ENCODE measurements around the gene OSBP.

GRCh38 chr11:59658036-59658435, 42.5 kb upstream of the OSBP start:
- TF ChIP-seq CTCF (IDR thresholded peaks at IDR 0.05; ENCODE audit: extremely low read depth in 1 of 2, insufficient read depth in 1 of 2, low read depth in 1 of 2, low read length in 2 of 2) (no peak), EZH2 (IDR thresholded peaks at IDR 0.05; ENCODE audit: borderline replicate concordance, low read depth, low read length, severe bottlenecking) (no peak), POLR2AphosphoS5 (IDR thresholded peaks at IDR 0.05; ENCODE audit: insufficient read depth, low read depth, low read length) (no peak), POLR2A (IDR thresholded peaks at IDR 0.05; ENCODE audit: low read depth, low read length) (no peak), MAX (IDR thresholded peaks at IDR 0.05; ENCODE audit: insufficient read depth, insufficient read length) (no peak), JUN (IDR thresholded peaks at IDR 0.05; ENCODE audit: borderline replicate concordance, insufficient read depth, insufficient read length, low read depth) (no peak), MYC (IDR thresholded peaks at IDR 0.05; ENCODE audit: low read depth, low read length) (no peak)
